HEK293T (cell line): ENCODE data around the gene CRYGS.

Source experiments
- FOXK2 ChIP-seq: fragments of 450-650 bp; IDR thresholded peaks from 2 replicates; pipeline ENCODE4 v1.6.1; 2016; ENCODE audit warnings: mild to moderate bottlenecking
- FOXM1 ChIP-seq: fragments of 450-650 bp; IDR thresholded peaks from 2 replicates; pipeline ENCODE4 v1.6.1; 2017; ENCODE audit warnings: mild to moderate bottlenecking, borderline replicate concordance
- HDGF ChIP-seq: fragments of 450-650 bp; IDR thresholded peaks from 2 replicates; pipeline ENCODE4 v1.6.1; 2017; ENCODE audit warnings: antibody characterized with exemption, borderline replicate concordance
- TARDBP ChIP-seq: fragments of 450-650 bp; IDR thresholded peaks from 2 replicates; pipeline ENCODE4 v1.6.1; 2016

DNA sequence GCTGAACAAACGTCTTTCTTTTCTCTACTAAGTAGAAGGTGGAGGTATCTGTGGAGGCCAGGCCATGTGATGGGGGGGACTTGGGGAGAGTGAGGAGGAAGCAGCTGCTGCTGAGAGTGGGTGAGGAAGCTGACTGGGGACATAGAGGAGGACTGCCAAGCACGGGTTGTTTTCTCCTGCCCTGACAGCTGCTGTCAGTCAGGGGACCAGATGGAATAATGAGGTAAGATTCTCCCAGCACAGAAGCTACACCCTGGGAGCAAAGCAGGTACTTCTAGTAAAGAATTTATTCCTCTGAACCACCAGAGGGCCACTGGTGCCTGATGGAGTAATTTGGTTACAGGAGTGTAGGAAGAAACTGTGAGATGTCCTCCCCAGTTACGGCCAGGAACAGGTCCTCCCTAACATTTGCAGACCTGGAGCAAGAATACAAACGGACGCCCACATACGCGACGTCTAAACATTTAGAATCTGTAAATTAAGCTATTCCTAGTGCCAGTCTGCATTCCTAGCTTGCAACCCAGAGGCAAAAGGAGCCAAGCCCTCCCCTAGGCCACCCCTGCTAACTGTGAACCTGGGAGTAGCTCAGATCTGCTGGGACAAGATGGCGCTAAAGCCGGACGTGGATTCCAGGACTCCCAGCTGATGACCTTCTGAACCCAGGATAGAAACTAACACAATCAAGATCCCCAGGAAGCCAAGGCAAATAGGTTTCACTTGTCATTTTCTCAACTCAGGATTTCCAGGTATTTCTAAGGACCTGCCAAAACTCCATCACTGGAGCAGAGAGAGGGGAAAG is 14.8 kb downstream of the CRYGS start:
- TF ChIP-seq TARDBP (no peak), FOXM1 (no peak), HDGF (no peak), FOXK2 (no peak)
